GM21825 (cell line): ENCODE data around the gene DNM3.

Source experiments
- ATAC-seq: cut with Tn5 transposase; IDR thresholded peaks from one replicate; pipeline ENCODE4 v1.9.1; 2021; ENCODE audit warnings: mild to moderate bottlenecking, moderate library complexity; ENCODE audit not compliant: unreplicated experiment

DNM3 gene

GRCh38 chr1:171969226-171969625, 127.9 kb downstream of the DNM3 start:
- no peak for ATAC-seq

- ATAC-seq, result no peak
Observed at GRCh38 chr1:171969813-171970212, 128.5 kb downstream of the DNM3 start.

GRCh38 chr1:171972846-171973245, 131.5 kb downstream of the DNM3 start:
- ATAC-seq, result no peak

GRCh38 chr1:171973421-171973820, 132.1 kb downstream of the DNM3 start:
- ATAC-seq, result no peak

- ATAC-seq, result no peak
Observed at GRCh38 chr1:171981303-171981702, 140.0 kb downstream of the DNM3 start.

GRCh38 chr1:171983584-171983983, 142.3 kb downstream of the DNM3 start:
- ATAC-seq, result no peak

- ATAC-seq, result no peak
Observed at GRCh38 chr1:171984262-171984661, 143.0 kb downstream of the DNM3 start.

GRCh38 chr1:171984850-171985485, 143.7 kb downstream of the DNM3 start:
- ATAC-seq, result no peak

- no peak for ATAC-seq
Observed at GRCh38 chr1:171985639-171986038, 144.3 kb downstream of the DNM3 start.

GRCh38 chr1:171988243-171988885, 147.1 kb downstream of the DNM3 start:
- ATAC-seq, result no peak

- ATAC-seq, result no peak
Observed at GRCh38 chr1:171990371-171990770, 149.1 kb downstream of the DNM3 start.

- no peak for ATAC-seq
Observed at GRCh38 chr1:171994293-171994692, 153.0 kb downstream of the DNM3 start.

GRCh38 chr1:171995573-171995972, 154.3 kb downstream of the DNM3 start:
- no peak for ATAC-seq

- no peak for ATAC-seq
Observed at GRCh38 chr1:171997936-171998335, 156.6 kb downstream of the DNM3 start.

- ATAC-seq, result no peak
Observed at GRCh38 chr1:171998711-171999110, 157.4 kb downstream of the DNM3 start.

GRCh38 chr1:171999756-172000155, 158.5 kb downstream of the DNM3 start:
- no peak for ATAC-seq

GRCh38 chr1:172001288-172001687, 160.0 kb downstream of the DNM3 start:
- no peak for ATAC-seq

- no peak for ATAC-seq
Observed at GRCh38 chr1:172002725-172003345, 161.5 kb downstream of the DNM3 start.

GRCh38 chr1:172003766-172004530, 162.7 kb downstream of the DNM3 start:
- no peak for ATAC-seq

- no peak for ATAC-seq
Observed at GRCh38 chr1:172004671-172005070, 163.4 kb downstream of the DNM3 start.

- no peak for ATAC-seq
Observed at GRCh38 chr1:172005856-172006255, 164.6 kb downstream of the DNM3 start.

GRCh38 chr1:172006660-172007059, 165.4 kb downstream of the DNM3 start:
- no peak for ATAC-seq
